ENCODE results near the gene ANKRD11.
A peak's percentile ranks its signal among the peaks of the same experiment; 100 is the strongest.

Gene ANKRD11

GRCh38 chr16:89368604-89369249, 121.6 kb downstream of the ANKRD11 start:
- Histone ChIP-seq H3K27me3 (ENCODE audit: insufficient read depth, low read depth) (no peaks in the 10 kb centered on the region), H4K20me1 (ENCODE audit: insufficient read depth) (peaks cover 91% of the 10 kb centered on the region), H2AFZ (ENCODE audit: low read depth) (no peak overlapping the region), H3K9ac (no peak overlapping the region), H3K4me3 (IDR thresholded peaks at IDR 0.05; ENCODE audit: insufficient read depth, low read depth, low read length) (no peak overlapping the region), H3K4me1 (ENCODE audit: low read depth, poor library complexity, severe bottlenecking) (peaks cover 41% of the 10 kb centered on the region), H3K4me2 (no peak overlapping the region), H3K36me3 (ENCODE audit: insufficient read depth) (no peaks in the 10 kb centered on the region), H3K79me2 (ENCODE audit: insufficient read depth, low read depth) (peaks cover 100% of the 10 kb centered on the region), H3K27ac (no peak overlapping the region)
- no peak for TF ChIP-seq CTCF (conservative IDR thresholded peaks at IDR 0.05; ENCODE audit: low read depth, low read length)

GRCh38 chr16:89367538-89367915, 122.8 kb downstream of the ANKRD11 start:
- Histone ChIP-seq H3K79me2 (ENCODE audit: insufficient read depth, low read depth) (peaks cover 100% of the 10 kb centered on the region), H4K20me1 (ENCODE audit: insufficient read depth) (peaks cover 92% of the 10 kb centered on the region), H3K27ac (no peak overlapping the region), H3K4me3 (IDR thresholded peaks at IDR 0.05; ENCODE audit: insufficient read depth, low read depth, low read length) (no peak overlapping the region), H3K4me1 (ENCODE audit: low read depth, poor library complexity, severe bottlenecking) (peaks cover 50% of the 10 kb centered on the region), H3K36me3 (ENCODE audit: insufficient read depth) (no peaks in the 10 kb centered on the region), H2AFZ (ENCODE audit: low read depth) (no peak overlapping the region), H3K9ac (no peak overlapping the region), H3K27me3 (ENCODE audit: insufficient read depth, low read depth) (no peaks in the 10 kb centered on the region), H3K4me2 (no peak overlapping the region)
- TF ChIP-seq CTCF (conservative IDR thresholded peaks at IDR 0.05; ENCODE audit: low read depth, low read length), result no peak

GRCh38 chr16:89366561-89367537, 123.5 kb downstream of the ANKRD11 start:
- Histone ChIP-seq H3K79me2 (ENCODE audit: insufficient read depth, low read depth) (peaks cover 100% of the 10 kb centered on the region), H3K4me2 (no peak overlapping the region; the same call in 1 of the 2 replicates), H3K27ac (no peak overlapping the region), H3K4me3 (IDR thresholded peaks at IDR 0.05; ENCODE audit: insufficient read depth, low read depth, low read length) (no peak overlapping the region), H4K20me1 (ENCODE audit: insufficient read depth) (peaks cover 92% of the 10 kb centered on the region), H3K9ac (no peak overlapping the region), H3K4me1 (ENCODE audit: low read depth, poor library complexity, severe bottlenecking) (peaks cover 57% of the 10 kb centered on the region), H3K27me3 (ENCODE audit: insufficient read depth, low read depth) (no peaks in the 10 kb centered on the region), H3K36me3 (ENCODE audit: insufficient read depth) (no peaks in the 10 kb centered on the region), H2AFZ (ENCODE audit: low read depth) (no peak overlapping the region)
- TF ChIP-seq CTCF (conservative IDR thresholded peaks at IDR 0.05; ENCODE audit: low read depth, low read length), result no peak

GRCh38 chr16:89365996-89366395, 124.4 kb downstream of the ANKRD11 start:
- H4K20me1 ChIP-seq (ENCODE audit: insufficient read depth), result peaks cover 92% of the 10 kb centered on the region
- no peaks in the 10 kb centered on the region for H3K27me3 ChIP-seq (ENCODE audit: insufficient read depth, low read depth)
- H3K79me2 ChIP-seq (ENCODE audit: insufficient read depth, low read depth), result peaks cover 100% of the 10 kb centered on the region
- H3K4me3 ChIP-seq (IDR thresholded peaks at IDR 0.05; ENCODE audit: insufficient read depth, low read depth, low read length), result no peak overlapping the region
- H3K4me2 ChIP-seq, result peak overlapping the region; percentile 19; the same call in 1 of the 2 replicates
- H3K4me1 ChIP-seq (ENCODE audit: low read depth, poor library complexity, severe bottlenecking), result peaks cover 65% of the 10 kb centered on the region
- H3K27ac ChIP-seq, result no peak overlapping the region
- H2AFZ ChIP-seq (ENCODE audit: low read depth), result no peak overlapping the region
- no peak for TF ChIP-seq CTCF (conservative IDR thresholded peaks at IDR 0.05; ENCODE audit: low read depth, low read length)
- H3K36me3 ChIP-seq (ENCODE audit: insufficient read depth), result no peaks in the 10 kb centered on the region
- no peak overlapping the region for H3K9ac ChIP-seq

Measured in KMS-11 (cell line).